Stimulated activated CD8-positive, alpha-beta memory T cell treated with anti-CD3 and anti-CD28 coated beads, Interleukin-12 subunit alpha, Interleukin-12 subunit beta, amount 100 ng/mL, for 4 hours (primary cell): ENCODE data around the gene TEX14.
"Not testable (repeated sequence)": the region's sequence is repeated elsewhere in the genome, so short reads cannot be mapped to it uniquely, and the experiment has no call there.

Experiments used
- DNase-seq: peaks from one replicate; pipeline ENCODE4 v3.0.0-alpha.2; 2020; ENCODE audit warnings: low read depth

Gene TEX14

GRCh38 chr17:58691701-58692238, at the start of gene TEX14:
Gene TEX14, minus strand, starts transcription at chr17:58692045. Its CDS starts 40,044 bp downstream, at chr17:58652001.
- DNase-seq, result no peak

DNA sequence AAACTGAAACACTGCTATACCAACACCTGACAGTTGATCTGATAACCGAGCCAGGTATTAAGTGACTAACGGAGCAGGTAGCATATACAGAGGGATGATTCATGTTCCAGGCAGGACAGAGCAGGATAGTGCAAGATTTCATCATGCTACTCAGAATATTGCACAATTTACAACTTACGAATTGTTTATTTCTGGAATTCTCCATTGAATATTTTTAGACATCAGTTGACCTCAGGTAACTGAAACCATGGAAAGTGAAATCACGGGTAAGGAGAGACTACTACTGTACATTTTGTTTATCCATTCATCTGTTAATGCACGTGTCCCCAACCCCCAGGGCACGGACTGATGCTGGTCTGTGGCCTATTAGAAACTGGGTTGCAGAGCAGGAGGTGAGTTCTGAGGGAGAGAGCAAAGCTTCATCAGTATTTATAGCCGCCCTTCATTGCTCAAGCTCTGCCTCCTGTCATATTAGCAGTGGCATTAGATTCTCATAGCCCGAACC, 49.3 kb upstream of the TEX14 start:
- no peak for DNase-seq

DNA sequence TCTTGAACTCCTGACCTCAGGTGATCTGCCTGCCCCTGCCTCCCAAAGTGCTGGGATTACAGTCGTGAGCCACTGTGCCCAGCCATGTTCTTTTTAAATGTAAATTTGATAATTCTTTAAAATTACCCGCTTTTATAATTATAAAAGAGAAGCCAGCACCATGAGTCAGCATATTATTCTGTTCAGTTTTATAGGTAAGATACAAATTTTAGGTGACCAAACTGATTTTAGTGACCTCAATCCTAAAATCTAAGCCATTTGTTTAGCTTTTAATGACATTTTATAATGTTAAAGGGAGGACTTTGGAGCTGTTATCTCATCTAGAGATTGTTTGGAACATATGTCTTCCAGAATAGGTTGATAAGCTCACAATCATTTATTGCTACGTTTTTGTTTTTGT, 43.0 kb upstream of the TEX14 start:
- DNase-seq, result no peak

DNA sequence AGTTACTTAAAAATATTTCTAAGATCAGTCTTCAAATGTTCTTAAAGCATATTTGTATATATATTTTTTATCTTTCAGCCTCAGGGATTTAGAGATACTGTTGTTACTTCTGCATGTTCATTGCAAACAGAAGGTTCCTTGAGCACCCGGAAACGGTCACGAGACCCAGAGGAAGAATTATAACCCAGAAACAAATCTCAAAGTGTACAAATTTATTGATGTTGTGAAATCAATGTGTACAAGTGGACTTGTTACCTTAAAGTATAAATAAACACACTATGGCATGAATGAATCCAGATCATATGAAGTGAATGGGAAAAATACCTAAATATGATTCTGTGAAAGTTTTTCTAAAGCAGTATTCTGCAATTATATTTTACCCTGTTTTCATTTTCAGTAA, 42.2 kb upstream of the TEX14 start:
- DNase-seq, result no peak

- no peak for DNase-seq
These were observed 39.1 kb upstream of the TEX14 start for GRCh38 chr17:58730937-58731336.

DNA sequence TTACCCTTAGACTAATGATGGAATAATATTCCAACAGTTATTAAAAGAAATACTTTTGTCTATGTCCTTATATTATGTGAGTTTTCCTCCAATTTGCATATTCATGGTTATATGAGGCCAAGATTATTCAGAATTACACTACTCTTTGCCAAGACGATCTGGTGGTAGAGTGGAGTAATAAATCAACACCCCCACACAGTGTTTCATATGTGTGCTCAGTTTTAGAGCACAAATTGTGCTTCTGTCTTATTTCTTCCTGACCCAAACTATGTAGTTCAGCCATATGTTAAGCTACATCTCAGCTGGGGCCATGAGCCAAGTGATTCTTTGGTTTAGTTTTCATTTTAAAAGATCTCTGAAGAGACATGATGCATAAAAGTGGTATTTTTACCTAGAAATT, 37.0 kb upstream of the TEX14 start:
- DNase-seq, result no peak

- no peak for DNase-seq
These were observed 30.9 kb upstream of the TEX14 start for GRCh38 chr17:58722696-58723095.

DNA sequence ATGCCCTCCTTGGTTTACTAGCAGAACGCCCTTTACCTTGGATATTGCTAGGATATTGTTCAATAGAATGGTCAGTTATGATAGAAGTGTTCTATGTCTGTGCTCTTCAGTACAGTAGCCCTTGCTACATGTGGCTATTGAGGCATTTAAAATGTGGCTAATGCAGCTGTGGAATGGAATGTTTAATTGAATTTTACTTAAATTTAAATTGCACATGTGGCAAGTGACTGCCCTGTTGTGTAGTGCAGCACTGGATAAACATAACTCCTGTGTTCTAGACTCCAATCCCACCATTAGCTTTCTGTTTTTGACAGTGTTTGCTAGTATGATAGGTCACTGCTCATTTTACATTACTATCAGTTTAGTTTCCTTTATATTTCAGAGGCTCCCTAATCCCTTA, 30.4 kb upstream of the TEX14 start:
- DNase-seq, result no peak

GRCh38 chr17:58710948-58711552, 19.2 kb upstream of the TEX14 start:
- no peak for DNase-seq

- DNase-seq, result no peak
These were observed 14.7 kb upstream of the TEX14 start for GRCh38 chr17:58706351-58707140.

GRCh38 chr17:58703916-58704286, 12.1 kb upstream of the TEX14 start:
- no peak for DNase-seq

- DNase-seq, result no peak
These were observed 11.5 kb upstream of the TEX14 start for GRCh38 chr17:58703137-58703915.

DNA sequence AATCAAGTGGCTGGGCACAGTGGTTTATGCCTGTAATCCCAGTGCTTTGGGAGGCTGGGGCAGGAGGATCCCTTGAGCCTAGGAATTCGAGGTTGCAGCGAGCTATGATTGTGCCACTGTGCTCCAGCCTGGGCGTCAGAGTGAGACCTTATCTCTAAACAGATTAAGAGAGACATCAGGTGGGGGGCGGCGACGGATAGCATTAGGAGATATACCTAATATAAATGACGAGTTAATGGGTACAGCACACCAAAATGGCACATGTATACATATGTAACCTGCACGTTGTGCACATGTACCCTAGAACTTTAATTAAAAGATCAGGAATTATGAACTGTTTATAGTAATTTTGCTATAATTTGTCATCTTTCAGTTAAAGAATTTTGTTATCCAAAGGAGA, 10.9 kb upstream of the TEX14 start:
- DNase-seq, result no peak

- no peak for DNase-seq
These were observed 10.2 kb upstream of the TEX14 start for GRCh38 chr17:58702045-58702476.

- DNase-seq, result no peak
These were observed 7.9 kb upstream of the TEX14 start for GRCh38 chr17:58699771-58700170.

GRCh38 chr17:58694826-58695225, 3.0 kb upstream of the TEX14 start:
- DNase-seq, result no peak

- DNase-seq, result no peak
These were observed 2.5 kb upstream of the TEX14 start for GRCh38 chr17:58694302-58694701.

DNA sequence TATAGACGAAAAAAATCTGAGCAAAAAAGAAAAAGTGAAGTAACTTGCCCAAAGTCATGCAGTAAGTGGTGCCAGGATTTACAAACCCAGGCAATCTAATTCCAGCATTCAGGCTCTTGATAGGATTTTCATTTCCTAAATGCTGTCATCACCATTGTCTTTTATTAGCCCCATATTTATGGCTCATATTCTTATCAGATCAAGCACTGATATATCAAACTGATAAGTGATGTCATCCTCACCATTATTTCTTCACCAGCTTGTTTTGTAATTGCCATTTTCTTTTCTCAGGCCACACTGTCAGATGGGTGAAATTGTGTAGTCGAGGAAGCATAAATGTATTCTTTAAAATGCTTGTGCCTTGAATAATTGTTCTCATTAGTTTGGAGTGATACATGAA, 1.9 kb upstream of the TEX14 start:
- no peak for DNase-seq

DNA sequence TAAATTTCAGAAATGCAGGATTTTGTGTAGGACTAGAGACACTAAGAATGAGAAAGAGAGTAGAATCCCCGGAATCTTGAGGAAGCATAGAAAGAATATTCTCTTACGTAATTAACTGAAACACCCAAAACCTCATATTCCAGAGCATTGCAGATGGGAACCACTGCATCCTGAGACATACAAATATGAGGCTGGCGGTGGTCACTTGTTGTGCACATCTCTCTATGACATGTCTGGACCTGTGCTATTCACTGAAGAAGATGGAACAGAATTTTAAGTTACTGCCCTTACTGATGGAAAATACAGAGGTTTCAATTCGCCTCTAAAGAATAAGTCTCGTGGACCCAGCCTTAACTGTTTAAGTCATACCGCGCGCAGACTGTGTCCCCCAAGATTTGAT, 1.4 kb upstream of the TEX14 start:
- DNase-seq, result no peak

- DNase-seq, result peak; percentile 76
These were observed 602 bp upstream of the TEX14 start, which contains the start of gene RAD51C for GRCh38 chr17:58692239-58693055. Gene RAD51C, plus strand, starts transcription at chr17:58692602. Its CDS starts 42 bp downstream, at chr17:58692644.

GRCh38 chr17:58690033-58690432, 1.8 kb downstream of the TEX14 start:
- not testable (repeated sequence) for DNase-seq

DNA sequence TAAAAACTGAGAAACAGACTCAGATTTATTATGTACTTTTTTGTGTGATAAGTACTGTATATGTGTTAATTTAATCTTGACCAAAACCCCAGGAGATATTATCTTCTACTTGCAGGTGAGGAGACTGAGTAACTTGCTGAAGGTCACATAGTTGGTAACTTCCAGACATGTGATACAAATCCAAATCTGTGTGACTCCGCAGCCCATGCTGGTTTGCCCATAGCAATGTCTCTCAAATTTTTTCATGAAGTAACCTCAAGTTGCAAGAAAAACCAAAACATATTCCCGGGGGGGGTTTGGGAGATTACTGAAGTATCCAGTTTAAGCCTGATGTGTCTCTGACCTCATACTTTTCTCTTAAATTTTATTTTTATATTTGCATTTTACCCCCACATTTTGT, 3.3 kb downstream of the TEX14 start:
- no peak for DNase-seq
